ENCODE results near the gene MDFIC2.

Gene MDFIC2

DNA sequence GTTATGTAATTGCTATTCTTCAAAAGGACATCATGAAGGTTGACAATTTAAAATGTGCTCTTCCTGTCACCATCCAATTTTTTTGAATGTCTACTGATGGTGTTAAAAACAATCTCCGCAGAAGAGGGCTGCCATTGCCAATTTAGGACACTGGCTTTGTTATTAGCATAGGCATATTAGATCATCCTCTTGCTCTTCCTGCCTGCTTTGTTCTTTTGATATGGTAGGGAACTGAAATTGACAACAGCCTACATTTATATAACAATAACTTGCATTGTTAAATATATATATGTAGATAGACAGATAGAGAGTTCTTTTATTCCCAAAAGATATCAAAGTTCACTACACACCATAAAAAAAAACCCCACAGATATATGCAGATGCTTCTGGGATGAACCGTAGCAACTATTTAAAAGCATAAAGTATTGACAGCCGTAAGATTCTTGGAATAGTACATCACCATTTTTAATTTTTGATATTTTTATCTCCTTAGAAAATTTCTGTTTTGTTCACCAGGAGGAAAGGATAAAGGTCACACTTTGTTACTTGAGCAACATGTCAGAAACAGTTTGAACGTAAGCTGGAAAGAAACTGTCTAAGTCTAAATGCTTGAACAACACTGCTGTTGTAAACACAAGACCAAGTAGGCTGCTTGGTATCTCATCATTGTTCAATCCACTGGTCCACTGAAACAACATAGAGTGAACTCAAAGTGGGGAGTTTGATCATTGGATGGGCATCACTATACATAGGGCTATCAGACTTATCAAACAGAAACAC, 66.5 kb downstream of the MDFIC2 start:
- no peak overlapping the region for H3K4me2 ChIP-seq (ENCODE audit: low read length)
- no peaks in the 10 kb centered on the region; the same call in 1 of the 2 replicates for H3F3A ChIP-seq (ENCODE audit: insufficient read depth, low read length)
- H4K20me1 ChIP-seq (ENCODE audit: insufficient read depth, low read length), result no peaks in the 10 kb centered on the region
- H2AFZ ChIP-seq (ENCODE audit: low read length), result no peak overlapping the region
- TF ChIP-seq EZH2 (IDR thresholded peaks at IDR 0.05; ENCODE audit: borderline replicate concordance, low read length), result no peak
- TF ChIP-seq, protein P1, sequence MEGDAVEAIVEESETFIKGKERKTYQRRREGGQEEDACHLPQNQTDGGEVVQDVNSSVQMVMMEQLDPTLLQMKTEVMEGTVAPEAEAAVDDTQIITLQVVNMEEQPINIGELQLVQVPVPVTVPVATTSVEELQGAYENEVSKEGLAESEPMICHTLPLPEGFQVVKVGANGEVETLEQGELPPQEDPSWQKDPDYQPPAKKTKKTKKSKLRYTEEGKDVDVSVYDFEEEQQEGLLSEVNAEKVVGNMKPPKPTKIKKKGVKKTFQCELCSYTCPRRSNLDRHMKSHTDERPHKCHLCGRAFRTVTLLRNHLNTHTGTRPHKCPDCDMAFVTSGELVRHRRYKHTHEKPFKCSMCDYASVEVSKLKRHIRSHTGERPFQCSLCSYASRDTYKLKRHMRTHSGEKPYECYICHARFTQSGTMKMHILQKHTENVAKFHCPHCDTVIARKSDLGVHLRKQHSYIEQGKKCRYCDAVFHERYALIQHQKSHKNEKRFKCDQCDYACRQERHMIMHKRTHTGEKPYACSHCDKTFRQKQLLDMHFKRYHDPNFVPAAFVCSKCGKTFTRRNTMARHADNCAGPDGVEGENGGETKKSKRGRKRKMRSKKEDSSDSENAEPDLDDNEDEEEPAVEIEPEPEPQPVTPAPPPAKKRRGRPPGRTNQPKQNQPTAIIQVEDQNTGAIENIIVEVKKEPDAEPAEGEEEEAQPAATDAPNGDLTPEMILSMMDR (IDR thresholded peaks at IDR 0.05; ENCODE audit: low read length), result no peak
- H3K79me2 ChIP-seq (ENCODE audit: insufficient read depth, low read length), result no peaks in the 10 kb centered on the region
- no peak overlapping the region for H3K4me3 ChIP-seq (ENCODE audit: low read depth, low read length, poor library complexity, severe bottlenecking)
- no peaks in the 10 kb centered on the region for H3K36me3 ChIP-seq (ENCODE audit: insufficient read depth, low read length)
- no peaks in the 10 kb centered on the region for H3K9me3 ChIP-seq (ENCODE audit: low read length)
- H3K4me1 ChIP-seq (ENCODE audit: insufficient read depth, low read length, severe bottlenecking), result no peaks in the 10 kb centered on the region
- H3K9ac ChIP-seq (ENCODE audit: low read length), result no peak overlapping the region
- H3K27ac ChIP-seq (ENCODE audit: low read depth, low read length, poor library complexity, severe bottlenecking), result no peak overlapping the region
- H3K9me2 ChIP-seq (ENCODE audit: low read depth, low read length), result no peaks in the 10 kb centered on the region
- no peaks in the 10 kb centered on the region for H3K27me3 ChIP-seq (ENCODE audit: insufficient read depth, low read length)

DNA sequence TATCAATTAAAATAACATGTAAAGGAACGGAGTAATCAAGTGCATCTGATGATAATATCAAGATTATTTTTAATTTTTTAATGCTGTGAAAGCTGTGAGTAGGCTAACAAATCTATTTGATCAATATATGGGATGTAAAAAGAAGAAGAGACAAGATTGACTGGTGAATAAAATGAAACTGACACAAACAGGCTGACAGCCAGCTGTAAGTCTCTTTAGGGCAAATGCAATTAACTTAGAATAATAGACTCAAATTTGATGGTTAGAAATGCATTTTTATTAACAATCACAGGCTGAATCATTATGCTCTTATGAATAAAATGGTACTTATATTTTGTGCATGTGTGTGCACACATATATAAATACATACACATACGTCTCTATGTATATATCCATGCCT, 68.0 kb downstream of the MDFIC2 start:
- Histone ChIP-seq H4K20me1 (ENCODE audit: insufficient read depth, low read length) (no peaks in the 10 kb centered on the region), H3K9ac (ENCODE audit: low read length) (no peak overlapping the region), H2AFZ (ENCODE audit: low read length) (no peak overlapping the region), H3K9me3 (ENCODE audit: low read length) (no peaks in the 10 kb centered on the region), H3K4me1 (ENCODE audit: insufficient read depth, low read length, severe bottlenecking) (no peaks in the 10 kb centered on the region), H3K36me3 (ENCODE audit: insufficient read depth, low read length) (no peaks in the 10 kb centered on the region), H3K4me2 (ENCODE audit: low read length) (no peak overlapping the region), H3K9me2 (ENCODE audit: low read depth, low read length) (no peaks in the 10 kb centered on the region), H3K27me3 (ENCODE audit: insufficient read depth, low read length) (no peaks in the 10 kb centered on the region), H3K27ac (ENCODE audit: low read depth, low read length, poor library complexity, severe bottlenecking) (no peak overlapping the region), H3K79me2 (ENCODE audit: insufficient read depth, low read length) (no peaks in the 10 kb centered on the region), H3K4me3 (ENCODE audit: low read depth, low read length, poor library complexity, severe bottlenecking) (no peak overlapping the region), H3F3A (ENCODE audit: insufficient read depth, low read length) (no peaks in the 10 kb centered on the region; the same call in 1 of the 2 replicates)
- TF ChIP-seq EZH2 (IDR thresholded peaks at IDR 0.05; ENCODE audit: borderline replicate concordance, low read length), result no peak
- TF ChIP-seq, protein P1 (IDR thresholded peaks at IDR 0.05; ENCODE audit: low read length), result no peak

DNA sequence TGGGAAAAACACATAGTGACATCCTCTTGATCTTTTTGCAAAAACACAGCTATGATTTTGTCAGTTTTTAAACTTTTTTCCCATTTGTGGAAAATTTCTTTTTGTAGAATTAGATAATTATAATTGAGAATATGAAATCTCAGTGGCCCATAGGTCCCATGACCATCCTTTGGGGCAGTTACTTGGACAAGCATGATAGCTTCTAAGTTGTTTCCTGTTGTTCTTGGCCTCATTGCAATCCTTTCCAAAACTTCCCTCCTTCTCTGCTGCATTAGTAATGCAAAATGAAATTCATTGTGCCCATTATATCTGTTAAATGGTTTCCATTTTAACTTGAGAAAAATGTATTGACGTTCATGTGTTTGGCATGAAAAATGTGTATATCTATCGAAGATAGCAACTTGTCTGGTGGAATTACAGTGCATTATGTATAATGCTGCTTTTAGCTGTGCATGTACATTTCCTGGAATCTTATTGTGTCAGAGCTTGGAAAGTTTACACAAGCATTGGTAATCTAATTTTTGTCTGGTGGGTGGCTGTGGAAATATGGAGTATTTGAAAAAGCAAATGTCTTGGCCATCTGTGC, 70.0 kb downstream of the MDFIC2 start:
- no peaks in the 10 kb centered on the region for H3K27me3 ChIP-seq (ENCODE audit: insufficient read depth, low read length)
- H3F3A ChIP-seq (ENCODE audit: insufficient read depth, low read length), result no peaks in the 10 kb centered on the region; the same call in 1 of the 2 replicates
- H3K36me3 ChIP-seq (ENCODE audit: insufficient read depth, low read length), result no peaks in the 10 kb centered on the region
- no peaks in the 10 kb centered on the region for H3K9me2 ChIP-seq (ENCODE audit: low read depth, low read length)
- no peaks in the 10 kb centered on the region for H3K4me1 ChIP-seq (ENCODE audit: insufficient read depth, low read length, severe bottlenecking)
- no peaks in the 10 kb centered on the region for H3K9me3 ChIP-seq (ENCODE audit: low read length)
- no peak overlapping the region for H3K27ac ChIP-seq (ENCODE audit: low read depth, low read length, poor library complexity, severe bottlenecking)
- no peak overlapping the region for H3K4me3 ChIP-seq (ENCODE audit: low read depth, low read length, poor library complexity, severe bottlenecking)
- no peak overlapping the region for H3K4me2 ChIP-seq (ENCODE audit: low read length)
- no peak for TF ChIP-seq EZH2 (IDR thresholded peaks at IDR 0.05; ENCODE audit: borderline replicate concordance, low read length)
- TF ChIP-seq, protein P1 (IDR thresholded peaks at IDR 0.05; ENCODE audit: low read length), result no peak
- no peak overlapping the region for H2AFZ ChIP-seq (ENCODE audit: low read length)
- H3K79me2 ChIP-seq (ENCODE audit: insufficient read depth, low read length), result no peaks in the 10 kb centered on the region
- H3K9ac ChIP-seq (ENCODE audit: low read length), result no peak overlapping the region
- no peaks in the 10 kb centered on the region for H4K20me1 ChIP-seq (ENCODE audit: insufficient read depth, low read length)
